DMS153 treated with DMSO at 0.1 percent for 48 hours (cell line): ENCODE results near the gene SEMA3G.

Source experiments
- DNase-seq: peaks from one replicate; lab custom pipeline; 2025; ENCODE audit not compliant: unreplicated experiment; lab: John Stamatoyannopoulos, UW

Gene SEMA3G

DNA sequence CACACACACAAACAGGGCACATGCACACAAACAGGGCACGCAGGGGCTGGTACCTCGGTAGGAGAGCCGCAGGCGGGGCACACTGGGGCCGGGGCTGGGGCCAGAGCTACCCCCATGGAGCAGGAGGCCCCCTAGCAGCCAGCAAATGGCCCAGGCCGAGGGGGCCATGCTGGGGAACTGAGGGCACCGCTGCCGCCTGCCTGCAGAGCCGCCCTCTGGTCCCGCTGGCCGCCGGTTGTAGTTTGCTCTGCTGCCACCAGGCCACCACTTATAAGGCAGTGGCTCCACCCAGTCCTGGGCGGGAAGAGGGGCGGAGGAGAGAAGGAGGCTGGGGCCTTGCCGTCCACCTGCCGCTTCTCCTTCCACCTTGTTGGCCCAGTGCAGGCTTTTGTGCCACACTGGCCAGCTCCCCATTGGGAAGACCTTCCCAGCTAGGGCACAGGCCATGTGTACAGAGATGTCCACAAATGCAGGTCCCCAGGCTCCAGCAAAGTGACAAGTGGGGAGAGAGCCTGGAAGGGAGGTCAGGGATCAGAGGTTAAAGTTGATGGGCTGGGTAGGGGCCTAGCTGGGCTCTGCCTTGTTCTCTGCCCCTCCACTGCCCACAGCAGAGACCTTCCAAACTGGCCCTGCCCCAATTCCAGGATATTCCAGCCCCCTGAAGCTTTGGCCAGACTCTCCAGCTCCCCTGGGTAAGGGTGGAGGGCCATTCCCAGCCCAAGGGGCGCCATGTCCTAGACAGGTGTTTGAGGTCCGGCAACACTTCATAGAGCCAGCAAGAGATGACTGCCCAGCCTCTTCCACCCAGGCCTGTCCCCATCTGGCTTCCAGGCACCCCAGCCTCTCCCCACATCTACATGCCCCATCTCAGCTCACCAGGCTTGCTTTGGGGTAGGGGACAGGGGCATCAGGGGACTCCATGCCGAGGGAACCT is at the start of gene SEMA3G:
Gene SEMA3G (minus strand): TSS at position 244 of the 934 bp plus-strand sequence. CDS start 76 bp downstream, at position 168.
- DNase-seq: peak; percentile 16

DNA sequence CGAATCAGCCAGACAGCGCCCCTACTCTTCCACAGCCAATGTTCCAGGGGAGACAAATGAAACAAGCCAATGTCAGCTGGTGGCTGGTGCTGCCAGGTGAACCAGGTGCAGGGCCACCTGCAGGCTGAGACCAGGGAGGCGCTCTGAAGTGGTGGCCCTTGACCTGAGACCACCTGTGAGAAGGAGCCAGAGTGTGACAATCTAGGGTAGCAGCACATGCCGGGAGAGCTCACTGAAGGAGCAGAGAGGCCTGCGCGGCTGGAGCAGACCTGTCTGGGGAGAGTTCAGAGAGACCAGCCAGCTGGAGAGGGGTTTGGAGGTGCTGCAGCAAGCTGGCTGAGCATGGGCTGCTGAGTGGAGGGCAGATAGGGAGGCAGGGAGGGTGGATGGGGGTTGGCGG is 49.5 kb upstream of the SEMA3G start:
- DNase-seq: no peak

DNA sequence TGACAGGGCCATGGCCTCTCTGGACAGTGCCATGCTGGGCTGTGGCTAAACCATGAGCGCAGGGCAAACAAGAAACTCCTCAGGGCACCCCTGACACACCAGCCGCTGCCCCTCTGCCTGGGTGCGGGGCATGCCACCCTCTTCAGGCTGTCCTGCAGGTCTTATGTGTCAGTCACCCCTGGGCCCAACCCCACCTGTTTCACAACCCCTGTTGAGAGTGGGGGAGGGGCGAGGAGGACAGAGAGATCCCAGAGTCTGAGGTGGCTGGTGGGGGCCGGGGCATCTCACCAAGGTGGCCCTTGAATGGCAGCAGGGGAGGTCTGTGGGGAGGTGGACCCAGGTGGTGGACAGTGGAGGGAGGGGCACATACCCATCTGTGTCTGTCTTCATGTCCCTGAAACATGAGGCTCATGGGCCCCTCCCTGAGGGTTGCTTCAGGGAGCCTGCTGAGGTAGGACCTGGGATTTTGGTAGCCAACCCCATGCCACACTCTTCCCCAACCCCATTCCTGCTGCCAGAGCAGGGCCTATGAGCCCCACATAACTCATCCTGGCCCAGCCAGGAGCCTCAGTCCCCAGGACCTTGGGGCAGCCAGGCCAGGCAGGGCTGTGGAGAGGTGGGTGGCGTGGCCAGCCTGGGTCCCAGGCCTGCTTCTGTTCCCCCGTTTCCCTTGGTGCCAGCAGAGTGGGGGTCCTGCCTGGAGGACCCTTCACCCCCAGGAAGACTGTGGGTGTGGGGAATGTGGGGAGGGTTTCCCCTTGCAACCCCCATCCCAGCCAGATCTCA is 48.5 kb upstream of the SEMA3G start:
- DNase-seq: no peak

DNA sequence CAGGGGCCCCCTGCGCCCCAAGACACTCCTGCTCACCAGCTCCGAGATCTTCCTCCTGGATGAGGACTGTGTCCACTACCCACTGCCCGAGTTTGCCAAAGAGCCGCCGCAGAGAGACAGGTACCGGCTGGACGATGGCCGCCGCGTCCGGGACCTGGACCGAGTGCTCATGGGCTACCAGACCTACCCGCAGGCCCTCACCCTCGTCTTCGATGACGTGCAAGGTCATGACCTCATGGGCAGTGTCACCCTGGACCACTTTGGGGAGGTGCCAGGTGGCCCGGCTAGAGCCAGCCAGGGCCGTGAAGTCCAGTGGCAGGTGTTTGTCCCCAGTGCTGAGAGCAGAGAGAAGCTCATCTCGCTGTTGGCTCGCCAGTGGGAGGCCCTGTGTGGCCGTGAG is 47.2 kb upstream of the SEMA3G start:
- DNase-seq: no peak

DNA sequence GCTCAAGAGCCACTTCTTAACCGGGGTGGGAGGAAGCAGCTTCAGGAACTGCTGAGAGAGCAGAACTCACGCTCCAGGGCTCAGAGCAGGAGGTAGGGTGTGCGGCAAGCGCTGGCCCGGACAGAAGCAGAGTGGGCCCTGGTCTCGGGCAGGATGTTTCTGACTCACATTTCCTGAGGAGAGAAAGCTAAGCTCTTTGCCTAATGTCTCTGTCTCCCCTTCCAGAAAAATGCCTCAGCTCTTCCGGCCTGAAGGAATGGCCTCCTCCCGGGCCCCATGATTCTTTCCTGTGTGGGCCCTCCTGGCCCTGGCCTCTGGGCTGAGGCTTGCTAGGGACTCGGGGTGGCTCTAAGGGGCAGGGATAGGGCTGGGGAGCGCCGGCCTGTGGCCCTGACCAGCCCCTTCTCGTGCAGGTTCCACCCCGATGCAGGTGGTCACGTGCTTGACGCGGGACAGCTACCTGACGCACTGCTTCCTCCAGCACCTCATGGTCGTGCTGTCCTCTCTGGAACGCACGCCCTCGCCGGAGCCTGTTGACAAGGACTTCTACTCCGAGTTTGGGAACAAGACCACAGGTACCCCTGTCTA is 46.1 kb upstream of the SEMA3G start:
- DNase-seq: no peak

DNA sequence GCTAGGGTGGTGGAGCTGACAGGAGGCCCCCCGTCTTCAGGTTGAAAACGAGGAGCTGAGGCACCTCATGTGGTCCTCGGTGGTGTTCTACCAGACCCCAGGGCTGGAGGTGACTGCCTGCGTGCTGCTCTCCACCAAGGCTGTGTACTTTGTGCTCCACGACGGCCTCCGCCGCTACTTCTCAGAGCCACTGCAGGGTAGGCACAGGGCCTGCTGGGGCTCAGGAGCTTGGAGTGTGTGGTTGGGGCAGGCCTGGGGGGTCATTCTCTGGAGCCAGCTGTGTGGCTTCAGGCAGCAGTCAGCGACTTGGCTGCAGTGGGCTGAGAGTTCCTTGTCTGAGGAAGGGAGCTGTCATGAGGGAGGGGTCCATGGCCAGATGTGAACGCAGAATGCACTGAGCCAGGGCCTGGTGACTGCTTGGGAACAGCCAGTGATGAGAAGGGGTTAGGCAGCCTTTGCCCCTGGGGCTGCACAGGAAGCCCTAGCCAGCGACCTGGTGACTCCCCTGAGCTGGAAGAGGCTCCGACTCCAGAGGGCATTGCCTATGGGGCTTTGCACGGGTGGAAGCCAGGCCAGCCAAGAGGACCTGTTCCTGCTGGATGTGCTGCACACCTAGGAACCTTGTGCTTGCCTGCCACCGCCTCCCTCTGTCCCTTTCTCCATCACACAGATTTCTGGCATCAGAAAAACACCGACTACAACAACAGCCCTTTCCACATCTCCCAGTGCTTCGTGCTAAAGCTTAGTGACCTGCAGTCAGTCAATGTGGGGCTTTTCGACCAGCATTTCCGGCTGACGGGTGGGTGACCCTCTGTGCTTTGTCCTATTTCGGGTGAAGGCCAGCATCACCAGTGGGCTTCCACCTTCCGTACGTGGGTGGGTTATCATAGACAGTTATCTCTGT is 45.4 kb upstream of the SEMA3G start:
- DNase-seq: no peak

DNA sequence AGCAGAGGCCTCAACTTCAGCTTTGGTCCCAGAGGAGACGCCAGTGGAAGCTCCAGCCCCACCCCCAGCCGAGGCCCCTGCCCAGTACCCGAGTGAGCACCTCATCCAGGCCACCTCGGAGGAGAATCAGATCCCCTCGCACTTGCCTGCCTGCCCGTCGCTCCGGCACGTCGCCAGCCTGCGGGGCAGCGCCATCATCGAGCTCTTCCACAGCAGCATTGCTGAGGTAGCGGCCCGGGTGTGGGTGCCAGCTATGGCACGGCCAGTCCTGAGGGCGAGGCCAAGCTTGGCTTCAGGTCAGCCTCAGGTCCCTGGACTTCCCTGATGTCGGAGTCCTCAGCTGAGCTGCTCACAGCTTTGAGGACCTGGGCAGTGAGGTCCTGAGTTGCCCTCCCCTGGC is 44.5 kb upstream of the SEMA3G start:
- no peak for DNase-seq

DNA sequence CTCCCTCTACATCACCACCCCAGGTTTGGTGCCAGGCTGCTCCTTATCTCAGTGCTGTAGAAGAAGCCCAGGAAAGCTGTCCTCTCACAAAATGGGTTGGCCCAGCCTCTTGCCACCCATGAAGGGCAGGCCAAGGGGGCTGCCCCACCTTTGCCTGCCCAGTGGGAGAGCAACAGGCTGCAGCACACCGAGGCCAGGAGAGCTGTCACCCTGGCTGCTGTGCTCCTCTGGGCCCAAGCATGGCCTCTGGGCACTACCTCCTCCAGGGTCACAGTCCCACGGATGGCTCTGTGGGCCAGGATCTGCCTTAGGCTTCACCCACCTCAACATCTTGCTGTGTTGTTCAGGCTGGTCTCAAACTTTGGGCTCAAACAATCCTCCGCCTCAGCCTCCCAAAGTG is 43.8 kb upstream of the SEMA3G start:
- DNase-seq: no peak

DNA sequence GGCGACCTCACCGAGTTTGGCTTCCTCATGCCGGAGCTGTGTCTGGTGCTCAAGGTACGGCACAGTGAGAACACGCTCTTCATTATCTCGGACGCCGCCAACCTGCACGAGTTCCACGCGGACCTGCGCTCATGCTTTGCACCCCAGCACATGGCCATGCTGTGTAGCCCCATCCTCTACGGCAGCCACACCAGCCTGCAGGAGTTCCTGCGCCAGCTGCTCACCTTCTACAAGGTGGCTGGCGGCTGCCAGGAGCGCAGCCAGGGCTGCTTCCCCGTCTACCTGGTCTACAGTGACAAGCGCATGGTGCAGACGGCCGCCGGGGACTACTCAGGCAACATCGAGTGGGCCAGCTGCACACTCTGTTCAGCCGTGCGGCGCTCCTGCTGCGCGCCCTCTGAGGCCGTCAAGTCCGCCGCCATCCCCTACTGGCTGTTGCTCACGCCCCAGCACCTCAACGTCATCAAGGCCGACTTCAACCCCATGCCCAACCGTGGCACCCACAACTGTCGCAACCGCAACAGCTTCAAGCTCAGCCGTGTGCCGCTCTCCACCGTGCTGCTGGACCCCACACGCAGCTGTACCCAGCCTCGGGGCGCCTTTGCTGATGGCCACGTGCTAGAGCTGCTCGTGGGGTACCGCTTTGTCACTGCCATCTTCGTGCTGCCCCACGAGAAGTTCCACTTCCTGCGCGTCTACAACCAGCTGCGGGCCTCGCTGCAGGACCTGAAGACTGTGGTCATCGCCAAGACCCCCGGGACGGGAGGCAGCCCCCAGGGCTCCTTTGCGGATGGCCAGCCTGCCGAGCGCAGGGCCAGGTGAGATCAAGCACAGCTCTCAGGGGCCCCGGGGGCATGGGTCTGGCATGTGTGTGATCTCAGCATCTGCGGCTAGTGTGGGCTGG is 43.1 kb upstream of the SEMA3G start:
- DNase-seq: no peak

DNA sequence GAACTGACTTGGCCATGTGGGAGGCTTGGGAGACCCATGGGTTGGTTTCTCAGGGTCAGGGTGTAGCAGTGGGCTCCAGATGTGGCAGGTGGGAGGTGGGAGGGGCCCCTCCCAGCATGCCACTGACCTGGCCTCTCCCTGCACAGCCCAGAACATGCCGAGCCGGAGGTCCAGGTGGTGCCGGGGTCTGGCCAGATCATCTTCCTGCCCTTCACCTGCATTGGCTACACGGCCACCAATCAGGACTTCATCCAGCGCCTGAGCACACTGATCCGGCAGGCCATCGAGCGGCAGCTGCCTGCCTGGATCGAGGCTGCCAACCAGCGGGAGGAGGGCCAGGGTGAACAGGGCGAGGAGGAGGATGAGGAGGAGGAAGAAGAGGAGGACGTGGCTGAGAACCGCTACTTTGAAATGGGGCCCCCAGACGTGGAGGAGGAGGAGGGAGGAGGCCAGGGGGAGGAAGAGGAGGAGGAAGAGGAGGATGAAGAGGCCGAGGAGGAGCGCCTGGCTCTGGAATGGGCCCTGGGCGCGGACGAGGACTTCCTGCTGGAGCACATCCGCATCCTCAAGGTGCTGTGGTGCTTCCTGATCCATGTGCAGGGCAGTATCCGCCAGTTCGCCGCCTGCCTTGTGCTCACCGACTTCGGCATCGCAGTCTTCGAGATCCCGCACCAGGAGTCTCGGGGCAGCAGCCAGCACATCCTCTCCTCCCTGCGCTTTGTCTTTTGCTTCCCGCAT is 42.3 kb upstream of the SEMA3G start:
- DNase-seq: no peak

DNA sequence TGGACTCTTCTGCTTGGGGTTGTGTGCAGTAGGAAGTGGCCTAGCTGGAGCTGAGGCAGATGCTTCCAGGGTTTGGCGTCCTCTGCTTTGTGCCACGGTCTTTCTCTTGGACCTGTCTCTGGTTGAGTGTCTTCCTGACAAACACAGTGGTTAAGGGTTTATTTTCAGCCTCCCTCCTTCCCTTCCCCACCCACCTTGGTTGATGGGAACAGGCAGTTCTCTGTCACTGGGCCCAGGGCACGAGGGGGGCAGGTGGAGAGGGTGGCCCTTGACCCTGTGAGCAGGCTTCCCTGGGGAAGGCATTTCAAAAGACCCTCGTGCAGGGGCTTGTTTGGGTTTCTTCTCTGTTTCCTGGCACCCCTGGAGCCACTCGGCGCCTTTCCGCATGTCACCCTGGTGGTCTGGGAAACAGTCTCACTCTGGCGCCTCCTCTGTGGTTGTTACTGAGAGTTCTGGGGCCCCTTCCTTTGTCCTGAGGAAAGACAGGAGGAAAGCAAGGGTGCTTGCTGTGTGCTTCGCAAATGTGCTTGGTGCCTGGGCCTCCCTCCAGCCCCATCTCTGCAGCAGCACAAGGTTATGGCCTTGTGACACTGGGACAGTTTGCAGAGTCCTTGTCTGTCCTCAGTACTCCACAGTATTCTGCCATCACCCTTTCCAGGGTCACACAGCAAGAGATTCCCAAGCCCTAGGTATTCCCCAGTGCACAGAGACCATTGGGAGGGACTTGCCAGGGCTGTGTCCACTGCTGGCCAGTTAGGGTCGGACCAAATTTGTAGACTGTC is 40.0 kb upstream of the SEMA3G start:
- DNase-seq: no peak

DNA sequence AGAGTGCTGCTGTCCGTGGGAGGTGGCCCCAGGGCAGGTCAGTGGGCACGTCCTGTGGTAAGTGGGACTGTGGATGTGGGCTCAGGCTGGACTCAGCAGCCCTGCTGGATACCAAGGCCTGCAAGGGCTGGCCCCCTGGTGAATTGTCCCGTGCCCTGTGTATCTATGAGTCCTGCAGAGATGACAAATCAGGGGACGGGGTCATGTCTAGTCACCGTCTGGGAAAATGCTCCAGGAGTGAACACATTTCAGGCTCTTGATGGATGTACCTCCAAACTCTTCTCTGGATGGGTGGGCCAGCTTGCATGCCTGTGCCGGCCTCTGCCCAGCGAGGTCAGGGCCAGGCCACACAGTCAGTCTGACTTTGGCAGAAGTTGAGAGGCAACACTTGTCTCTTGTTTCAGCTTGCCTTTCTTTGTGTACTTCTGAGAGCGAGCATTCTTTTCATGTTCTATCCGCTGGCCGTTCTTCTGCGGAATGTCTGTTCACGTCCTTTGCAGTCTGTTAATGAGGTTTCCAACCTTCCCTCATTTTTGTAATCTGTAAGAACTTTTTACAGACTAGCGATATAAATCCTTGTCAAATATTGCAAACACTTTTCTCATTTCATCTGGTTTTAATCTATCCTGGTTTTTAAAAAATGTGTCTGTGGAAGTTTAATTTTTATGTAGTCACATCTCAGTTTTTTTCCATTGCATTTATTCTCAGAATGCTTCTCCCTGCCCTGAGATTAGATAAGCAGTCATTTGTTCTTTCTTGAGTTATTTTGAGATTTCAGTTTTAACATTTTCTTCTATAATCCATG is 38.9 kb upstream of the SEMA3G start:
- no peak for DNase-seq

DNA sequence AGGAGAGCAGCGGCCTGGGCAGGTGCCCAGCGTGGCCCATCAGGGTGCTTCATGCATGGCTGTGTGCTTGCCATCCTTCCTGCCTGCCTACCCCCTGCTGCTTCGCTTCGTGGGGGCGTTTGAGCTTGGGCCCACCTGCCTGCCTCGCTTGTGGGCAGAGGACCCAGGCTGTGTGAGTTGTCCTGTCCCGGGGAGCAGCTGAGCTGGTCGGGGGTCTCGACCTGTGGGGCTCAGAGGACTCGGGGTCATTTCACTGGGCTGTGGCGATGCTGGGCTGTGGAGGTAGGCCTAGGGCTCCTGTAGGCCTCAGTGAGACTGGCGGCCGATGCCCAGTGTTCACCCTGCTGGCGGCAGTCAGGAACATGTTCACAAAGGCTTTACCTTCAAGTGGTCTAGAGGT is 38.2 kb upstream of the SEMA3G start:
- DNase-seq: no peak

DNA sequence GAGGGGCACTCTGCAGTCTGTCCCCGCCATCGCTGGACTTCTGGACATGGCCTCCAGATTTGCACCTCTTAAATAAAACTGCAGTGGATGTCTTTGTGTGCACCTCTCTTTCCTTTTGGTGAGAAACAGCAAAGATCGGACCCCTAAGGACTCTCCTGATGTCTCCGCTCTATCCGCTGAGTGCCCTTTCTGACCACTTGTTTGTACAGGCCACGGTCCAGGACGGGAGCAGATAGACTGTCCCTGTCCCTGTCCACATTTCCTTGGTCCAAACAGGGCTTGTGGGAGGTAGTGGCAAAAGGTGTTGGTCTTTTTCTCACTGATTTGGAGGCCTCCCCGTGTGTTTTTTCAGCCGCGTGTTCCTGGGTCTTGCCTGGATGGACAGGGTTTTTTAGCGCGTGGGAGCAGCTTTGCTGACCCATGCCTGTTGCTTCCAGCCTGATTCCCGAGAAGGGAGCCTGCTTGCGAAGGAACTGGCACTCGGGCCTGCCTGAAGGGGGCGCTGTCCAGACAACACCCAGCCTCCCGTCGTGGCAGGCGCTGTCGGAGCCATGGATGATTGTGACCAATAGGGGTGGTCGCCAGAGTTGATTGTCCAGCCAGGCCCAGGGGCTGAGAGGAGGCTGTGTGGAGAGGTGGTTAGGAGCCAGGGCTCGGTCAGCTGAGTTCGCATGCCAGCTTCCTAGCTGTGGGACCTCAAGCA is 37.1 kb upstream of the SEMA3G start:
- DNase-seq: no peak

DNA sequence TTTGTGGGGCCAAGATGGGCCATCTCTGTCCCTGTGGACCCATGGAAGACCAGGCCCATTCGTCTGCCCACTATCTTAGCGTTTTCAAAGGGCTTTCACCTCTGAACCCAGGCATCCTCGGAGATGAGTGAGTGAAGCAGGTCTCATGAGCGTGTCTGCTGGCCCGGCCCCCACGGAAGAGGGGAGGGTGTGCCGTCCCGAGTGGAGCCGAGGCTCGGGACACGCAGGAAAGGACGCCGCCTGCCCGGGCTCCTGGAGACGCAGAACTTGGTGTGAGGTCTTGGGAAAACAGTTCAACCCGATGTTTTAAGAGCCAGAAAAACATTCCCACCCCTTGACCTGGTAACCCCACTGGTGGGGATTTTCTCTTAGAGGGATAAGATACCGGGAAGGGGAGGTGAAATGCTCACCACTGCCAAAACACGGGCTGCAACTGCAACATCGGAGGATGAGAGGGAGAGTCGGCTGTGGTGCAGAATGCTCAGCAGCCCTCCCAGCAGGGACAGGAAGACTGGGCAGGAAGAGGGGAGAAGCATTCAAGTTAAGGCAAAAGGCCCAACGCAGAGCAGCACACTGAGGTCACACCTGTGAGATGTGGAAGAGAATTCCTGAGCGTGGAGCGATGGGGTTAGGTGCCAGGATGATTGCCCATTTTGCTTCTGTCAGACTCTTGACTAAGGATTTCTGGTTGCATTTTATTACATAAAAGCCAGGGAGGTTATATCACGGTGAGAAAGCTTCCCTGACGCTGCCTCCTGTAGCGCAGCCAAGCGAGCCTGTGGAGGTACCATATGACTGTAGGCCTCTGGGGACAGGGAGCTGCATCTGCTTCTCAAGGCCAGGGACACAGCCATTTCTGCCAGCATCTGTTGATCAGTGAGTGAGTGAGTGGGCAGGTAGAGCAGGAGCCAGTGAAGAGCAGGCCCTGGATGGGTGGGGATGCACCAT is 36.1 kb upstream of the SEMA3G start:
- no peak for DNase-seq
